ENCODE measurements around the gene SLC39A10.
"Not testable (repeated sequence)": the region's sequence is repeated elsewhere in the genome, so short reads cannot be mapped to it uniquely, and the experiment has no call there.

Gene SLC39A10, protein sequence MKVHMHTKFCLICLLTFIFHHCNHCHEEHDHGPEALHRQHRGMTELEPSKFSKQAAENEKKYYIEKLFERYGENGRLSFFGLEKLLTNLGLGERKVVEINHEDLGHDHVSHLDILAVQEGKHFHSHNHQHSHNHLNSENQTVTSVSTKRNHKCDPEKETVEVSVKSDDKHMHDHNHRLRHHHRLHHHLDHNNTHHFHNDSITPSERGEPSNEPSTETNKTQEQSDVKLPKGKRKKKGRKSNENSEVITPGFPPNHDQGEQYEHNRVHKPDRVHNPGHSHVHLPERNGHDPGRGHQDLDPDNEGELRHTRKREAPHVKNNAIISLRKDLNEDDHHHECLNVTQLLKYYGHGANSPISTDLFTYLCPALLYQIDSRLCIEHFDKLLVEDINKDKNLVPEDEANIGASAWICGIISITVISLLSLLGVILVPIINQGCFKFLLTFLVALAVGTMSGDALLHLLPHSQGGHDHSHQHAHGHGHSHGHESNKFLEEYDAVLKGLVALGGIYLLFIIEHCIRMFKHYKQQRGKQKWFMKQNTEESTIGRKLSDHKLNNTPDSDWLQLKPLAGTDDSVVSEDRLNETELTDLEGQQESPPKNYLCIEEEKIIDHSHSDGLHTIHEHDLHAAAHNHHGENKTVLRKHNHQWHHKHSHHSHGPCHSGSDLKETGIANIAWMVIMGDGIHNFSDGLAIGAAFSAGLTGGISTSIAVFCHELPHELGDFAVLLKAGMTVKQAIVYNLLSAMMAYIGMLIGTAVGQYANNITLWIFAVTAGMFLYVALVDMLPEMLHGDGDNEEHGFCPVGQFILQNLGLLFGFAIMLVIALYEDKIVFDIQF

GRCh38 chr2:195656859-195657633, at the start of gene SLC39A10:
TSS of gene SLC39A10 (plus strand) at chr2:195657226. CDS start at chr2:195680043, 22,817 bp downstream.
- peak; percentile 98 for DNase-seq

DNA sequence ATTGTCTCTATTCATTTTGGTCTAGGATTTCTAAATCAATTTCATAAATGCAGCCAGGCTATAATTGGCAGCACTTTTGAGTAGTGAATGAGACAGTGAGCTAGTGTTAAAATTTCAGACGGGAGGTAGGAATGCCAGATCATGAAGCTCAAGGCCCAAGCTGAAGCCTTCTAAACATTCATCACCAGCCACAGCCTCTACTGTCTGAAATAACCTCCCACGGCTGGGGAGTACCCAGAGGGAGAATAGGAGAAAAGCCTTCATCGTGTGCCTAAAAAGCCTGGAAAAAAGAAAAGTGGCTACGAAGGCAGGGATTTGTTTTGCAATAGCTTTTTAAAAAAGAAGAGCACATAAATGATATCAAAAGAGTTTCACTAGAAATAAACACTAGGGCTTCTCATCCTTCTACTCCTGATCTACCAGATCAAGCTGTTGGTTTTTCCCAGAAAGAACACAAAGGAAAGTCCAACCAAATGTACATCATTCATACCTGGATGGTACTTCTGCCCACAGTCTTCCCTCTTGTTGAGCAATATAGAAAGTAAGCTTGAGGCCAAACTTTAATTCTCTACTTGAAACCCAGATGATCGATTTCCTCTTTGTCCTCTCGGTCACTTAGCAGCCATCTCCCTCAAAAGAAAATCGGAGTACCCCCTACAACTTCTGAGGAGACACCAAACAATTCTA, 48.1 kb upstream of the SLC39A10 start:
- DNase-seq: no peak

DNA sequence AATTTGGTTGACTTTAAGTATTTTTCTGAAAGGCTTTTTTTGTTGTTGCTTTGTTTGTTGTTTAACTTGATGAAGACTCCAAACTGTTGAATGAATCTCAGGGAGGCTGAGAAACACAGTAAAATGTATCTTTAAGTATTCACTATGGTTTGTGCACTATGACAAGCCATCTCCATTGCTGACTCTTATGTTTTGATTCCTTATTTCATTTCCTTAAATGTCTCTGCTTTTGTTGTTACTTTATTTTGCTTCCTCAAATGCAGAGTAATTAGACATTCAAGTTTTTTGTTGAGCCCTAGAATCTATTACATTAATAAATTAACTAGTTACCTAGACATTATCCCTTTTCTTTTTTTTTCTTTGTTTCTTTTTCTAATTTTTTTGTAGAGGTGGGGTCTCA, 46.3 kb upstream of the SLC39A10 start:
- no peak for DNase-seq

- DNase-seq: no peak
These were observed 44.2 kb upstream of the SLC39A10 start for GRCh38 chr2:195612611-195613495.

DNA sequence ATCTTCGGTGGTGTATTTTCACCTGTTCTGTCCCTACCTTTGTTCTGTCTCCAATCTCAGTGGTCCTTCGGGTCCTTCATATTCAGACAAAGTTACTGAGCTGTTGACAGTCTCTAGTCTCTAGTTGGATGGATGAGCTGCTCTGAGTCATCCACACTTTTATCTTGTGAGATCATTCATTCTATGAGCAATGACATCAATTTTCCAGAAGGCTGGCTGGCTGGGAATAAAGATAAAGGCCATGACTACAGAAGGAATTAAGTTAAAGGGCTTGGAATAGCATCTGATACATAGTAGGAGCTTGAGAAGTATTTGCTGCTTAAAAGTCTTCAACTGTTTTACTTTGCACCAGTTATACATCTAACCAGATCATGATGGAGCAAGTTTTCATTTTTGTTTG, 43.1 kb upstream of the SLC39A10 start:
- DNase-seq: no peak

DNA sequence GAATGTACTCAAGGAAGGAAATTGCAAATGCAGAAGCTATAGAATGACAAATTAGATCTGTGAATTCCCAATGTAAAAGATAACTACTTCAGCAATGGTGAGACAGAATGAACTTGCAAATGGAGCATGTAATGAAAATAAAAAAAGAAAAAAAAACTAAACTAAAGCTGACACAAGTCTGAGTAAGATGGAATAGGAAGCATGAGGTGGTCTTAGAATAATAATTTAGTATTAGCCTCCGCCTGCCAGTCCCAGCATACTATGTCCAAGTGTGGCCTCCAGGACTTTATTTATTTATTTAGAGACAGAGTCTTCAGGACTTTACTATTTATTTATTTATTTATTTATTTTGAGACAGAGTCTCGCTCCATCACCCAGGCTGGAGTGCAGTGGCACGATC, 37.4 kb upstream of the SLC39A10 start:
- DNase-seq: no peak

- DNase-seq: no peak
These were observed 36.5 kb upstream of the SLC39A10 start for GRCh38 chr2:195620501-195620900.

DNA sequence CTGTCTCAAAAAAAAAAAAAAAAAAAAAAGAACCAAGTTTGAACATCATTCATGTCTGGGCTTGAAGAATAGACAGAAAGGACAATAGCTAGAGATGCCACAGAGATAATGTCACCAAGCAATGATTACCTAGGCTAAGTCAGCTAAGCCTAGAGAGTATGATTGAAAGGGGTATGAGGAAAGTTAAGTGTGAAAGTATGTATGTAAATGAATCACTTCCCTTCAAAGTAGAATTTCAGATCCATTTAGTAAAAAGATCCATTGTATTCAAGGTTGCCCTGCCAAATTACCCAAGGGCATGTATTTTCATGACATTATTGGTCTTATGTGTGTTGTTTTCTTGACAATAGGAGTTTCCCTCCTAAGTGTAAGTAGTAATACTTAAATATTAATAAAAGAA, 34.1 kb upstream of the SLC39A10 start:
- no peak for DNase-seq

DNA sequence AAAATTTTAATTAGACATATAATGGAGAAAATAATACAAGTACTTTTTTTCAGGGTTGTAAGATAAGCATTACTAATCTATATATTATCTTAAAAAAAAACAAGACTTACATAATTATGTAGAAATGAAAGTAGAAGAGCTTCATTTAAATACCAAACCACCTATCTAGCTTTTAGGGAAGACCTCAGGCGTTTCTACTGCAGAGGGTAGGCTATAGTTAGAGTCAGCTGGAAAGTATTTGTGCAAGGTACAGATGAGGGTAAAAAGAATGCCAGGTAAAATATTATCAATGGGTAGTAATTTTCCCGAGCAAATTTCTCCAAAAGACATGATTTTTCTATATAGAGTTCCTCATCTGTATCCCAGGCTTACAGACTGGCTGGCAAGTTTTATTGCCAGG, 30.5 kb upstream of the SLC39A10 start:
- no peak for DNase-seq

DNA sequence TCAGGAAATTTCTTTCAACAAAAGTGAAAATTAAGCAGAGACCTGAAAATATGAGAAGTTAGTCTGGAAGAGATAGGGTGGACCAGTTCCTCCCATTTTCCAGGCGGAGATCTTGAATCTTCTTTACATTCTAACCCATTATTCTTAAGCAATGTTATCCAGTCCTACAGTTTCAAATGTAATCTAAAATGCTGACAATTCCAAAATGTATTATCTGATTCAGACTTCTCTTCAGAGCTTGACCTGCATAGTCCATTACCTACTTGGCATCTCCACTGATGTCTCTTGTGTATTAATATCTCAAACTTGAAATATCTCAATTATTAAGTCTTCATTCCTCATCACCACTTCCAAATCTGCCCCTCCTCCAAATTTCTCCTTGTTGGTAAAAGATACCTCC, 28.4 kb upstream of the SLC39A10 start:
- DNase-seq: no peak

GRCh38 chr2:195632856-195633572, 24.0 kb upstream of the SLC39A10 start:
- DNase-seq: no peak

GRCh38 chr2:195633573-195633870, 23.5 kb upstream of the SLC39A10 start:
- DNase-seq: no peak

DNA sequence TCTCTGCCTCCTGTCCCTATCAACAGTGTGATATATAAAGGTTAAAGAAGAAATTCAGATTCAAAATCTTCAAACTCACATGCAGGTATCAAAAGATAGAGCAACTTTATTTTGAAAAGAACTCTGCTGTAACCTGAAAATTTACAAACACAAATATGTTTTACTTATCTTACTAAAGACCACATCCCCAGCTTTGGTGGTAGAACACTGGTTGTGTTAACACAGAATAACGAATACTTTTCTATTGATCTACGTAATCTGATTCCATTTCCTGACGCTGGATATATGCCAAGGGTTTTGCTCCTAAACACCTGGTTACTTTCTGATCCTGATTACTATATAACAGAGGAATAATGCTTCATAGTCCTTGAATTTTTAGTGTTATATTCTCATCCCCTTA, 23.1 kb upstream of the SLC39A10 start:
- no peak for DNase-seq

DNA sequence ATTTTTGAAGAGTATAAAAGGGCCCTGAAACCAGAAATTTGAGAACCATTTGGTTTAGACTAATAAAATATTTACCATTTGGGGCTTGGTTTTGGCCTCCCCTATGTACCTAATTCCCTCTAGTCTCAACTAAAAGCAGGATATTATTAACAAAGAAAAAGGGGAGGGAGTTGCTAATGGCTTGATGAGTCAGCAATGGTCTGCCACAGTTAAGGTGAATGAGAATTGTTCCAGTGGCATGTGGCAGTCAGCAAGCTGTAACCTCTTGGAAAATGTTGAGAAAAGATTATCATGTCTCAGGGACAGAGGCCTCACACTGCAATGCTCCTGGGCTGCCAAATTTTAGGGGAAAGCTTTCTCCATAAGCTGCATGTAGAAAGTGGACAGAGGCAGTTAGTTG, 20.1 kb upstream of the SLC39A10 start:
- DNase-seq: no peak

- DNase-seq: no peak
These were observed 18.3 kb upstream of the SLC39A10 start for GRCh38 chr2:195638750-195639149.

- no peak for DNase-seq
These were observed 17.7 kb upstream of the SLC39A10 start for GRCh38 chr2:195639238-195639858.

DNA sequence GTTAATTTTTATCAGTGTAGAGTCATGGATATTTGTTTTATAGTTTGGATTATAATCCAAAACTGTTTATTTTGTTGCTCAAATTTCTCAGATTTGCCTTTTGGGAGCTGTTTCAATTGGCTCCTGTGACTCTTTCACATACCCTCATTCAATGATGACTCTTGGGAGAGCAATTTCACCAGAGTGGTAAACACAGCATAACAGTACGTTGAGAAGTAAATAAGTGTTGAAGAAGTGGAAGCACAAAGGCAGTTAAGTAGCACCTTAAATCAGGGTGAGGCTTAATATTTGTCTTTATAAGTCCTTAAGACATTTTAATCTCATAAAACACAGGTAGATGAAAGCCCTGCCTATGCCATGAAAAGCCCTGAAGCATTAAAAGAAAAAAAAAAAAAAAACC, 17.1 kb upstream of the SLC39A10 start:
- no peak for DNase-seq

DNA sequence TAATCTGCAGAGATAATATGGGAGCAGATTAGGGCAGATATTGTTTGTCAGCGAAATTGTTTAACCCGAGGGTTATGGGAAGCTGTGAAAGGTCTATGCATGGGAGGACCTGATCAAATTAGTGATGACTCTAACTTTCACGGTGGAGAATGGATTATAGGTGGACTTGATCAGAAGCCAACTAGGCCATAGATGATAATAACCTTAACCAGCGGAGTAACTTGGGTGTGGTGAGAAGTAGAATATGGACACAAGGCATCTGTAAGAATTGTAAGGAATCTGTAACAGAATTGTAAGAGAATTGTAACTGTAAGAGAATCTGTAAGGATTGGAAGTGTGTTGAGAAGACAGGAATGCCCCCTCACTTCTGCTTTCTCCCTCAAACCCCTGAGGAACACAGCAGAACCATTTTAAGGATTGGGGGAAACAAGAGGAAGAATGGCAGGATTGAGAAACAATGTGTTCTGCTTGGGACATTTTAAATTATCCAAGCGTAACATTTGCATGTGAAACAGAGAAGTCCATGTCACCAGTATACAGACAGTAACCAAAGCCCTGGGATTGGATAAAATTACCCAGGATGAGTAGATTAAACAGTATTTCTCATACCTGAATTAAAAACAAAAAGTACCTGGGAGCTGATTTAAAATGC, 14.9 kb upstream of the SLC39A10 start:
- no peak for DNase-seq

GRCh38 chr2:195642679-195643068, 14.4 kb upstream of the SLC39A10 start:
- no peak for DNase-seq

DNA sequence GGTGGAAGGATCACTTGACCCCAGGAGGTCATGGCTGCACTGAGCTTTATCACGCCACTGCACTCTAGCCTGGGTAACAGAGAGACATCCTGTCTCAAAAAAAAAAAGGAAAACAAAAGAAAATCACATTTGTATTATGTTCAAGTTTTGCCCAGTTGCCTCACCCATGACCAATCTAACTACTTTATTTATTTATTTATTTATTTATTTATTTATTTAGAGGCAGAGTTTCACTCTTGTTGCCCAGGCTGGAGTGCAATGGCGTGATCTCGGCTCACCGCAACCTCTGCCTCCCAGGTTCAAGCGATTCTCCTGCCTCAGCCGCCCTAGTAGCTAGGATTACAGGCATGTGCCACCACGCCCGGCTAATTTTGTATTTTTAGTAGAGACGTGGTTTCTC, 12.3 kb upstream of the SLC39A10 start:
- not testable (repeated sequence) for DNase-seq
